HG03520 (cell line): Measurements from ENCODE around the gene DEFB124.
"Not testable (repeated sequence)": the region's sequence is repeated elsewhere in the genome, so short reads cannot be mapped to it uniquely, and the experiment has no call there.

Source experiments
- ATAC-seq: cut with Tn5 transposase; IDR thresholded peaks from one replicate; pipeline ENCODE4 v1.9.1; 2021; ENCODE audit warnings: mild to moderate bottlenecking, moderate library complexity; ENCODE audit not compliant: unreplicated experiment

DEFB124 gene

DNA sequence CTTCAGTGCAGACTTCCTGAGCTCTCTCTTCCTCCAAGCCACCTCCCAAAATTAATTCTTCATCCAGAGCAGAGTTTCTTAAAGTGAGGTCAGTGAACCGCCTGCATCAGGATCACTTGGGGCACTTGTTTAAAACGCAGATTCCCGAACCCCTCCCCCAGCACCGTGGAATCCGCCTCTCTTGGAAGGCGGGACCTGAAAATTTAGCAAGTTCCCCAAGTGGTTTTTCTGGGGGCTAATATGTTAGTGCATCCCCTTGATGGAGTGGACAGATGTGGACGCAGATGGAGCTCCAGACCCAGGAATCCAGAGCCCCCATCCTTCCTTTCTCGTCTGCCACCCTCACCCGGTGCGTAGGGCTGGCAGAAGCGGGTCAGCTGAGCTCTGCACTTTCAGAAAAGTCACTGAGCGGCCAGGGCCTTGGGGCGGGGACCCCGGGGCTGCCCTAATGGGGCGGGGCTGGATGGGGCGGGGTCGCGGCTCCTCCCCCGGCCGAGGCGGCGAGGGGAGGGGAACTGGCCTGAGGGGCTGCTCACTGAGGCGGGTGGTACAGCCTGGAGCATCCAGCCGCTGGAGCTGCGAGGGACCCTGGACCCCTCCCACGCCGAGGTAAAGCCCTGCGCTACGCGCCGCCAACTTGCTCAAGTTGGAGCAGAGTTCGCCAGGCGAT, at the start of gene DEFB124, which contains the start of gene REM1:
TSS of gene DEFB124 (minus strand) at position 370 of the 670 bp plus-strand sequence. CDS start 2,114 bp downstream, outside the sequence.
TSS of gene REM1 (plus strand) at position 531 of the 670 bp plus-strand sequence. CDS start 1,158 bp downstream, outside the sequence.
- no peak for ATAC-seq

GRCh38 chr20:31523361-31524283, 48.7 kb upstream of the DEFB124 start:
- no peak for ATAC-seq

DNA sequence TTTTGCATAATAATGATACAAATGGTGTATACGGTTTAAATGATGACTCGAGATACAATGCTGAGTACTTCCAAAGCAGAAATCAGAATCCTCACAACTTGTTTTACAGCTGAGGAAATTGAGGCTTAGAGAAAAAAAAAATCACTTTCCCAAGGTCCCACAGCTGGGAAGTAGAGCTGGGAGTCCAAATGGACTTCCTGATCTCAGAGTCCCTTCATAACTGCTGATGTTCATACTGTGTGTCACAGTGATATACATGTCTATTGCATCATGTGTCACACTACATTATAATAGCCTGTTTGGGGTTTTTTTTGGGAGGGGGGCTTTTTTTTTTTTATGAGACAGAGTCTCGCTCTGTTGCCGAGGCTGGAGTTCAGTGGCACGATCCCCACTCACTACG, 47.8 kb upstream of the DEFB124 start:
- no peak for ATAC-seq

- ATAC-seq: not testable (repeated sequence)
Measured at GRCh38 chr20:31521267-31521666, 46.3 kb upstream of the DEFB124 start.

GRCh38 chr20:31517373-31517772, 42.4 kb upstream of the DEFB124 start:
- ATAC-seq: no peak

DNA sequence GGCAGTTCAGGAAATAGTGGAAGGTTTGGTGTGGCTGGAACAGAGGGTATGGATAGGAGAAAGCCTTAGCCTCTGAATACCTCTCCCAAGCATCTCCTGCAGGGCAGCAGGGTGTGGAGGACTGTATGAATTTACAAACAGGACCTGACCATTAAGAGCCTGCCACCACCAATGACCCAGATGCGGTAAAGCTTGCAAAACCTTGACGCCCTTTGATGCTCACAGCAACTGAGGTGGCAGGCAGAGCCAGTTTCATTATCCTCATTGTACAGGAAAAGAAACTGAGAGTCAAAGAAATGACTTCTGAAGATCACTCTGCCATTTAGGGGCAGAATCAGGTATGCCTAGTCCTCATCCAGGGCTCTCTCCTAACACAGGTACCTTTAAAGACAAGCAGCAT, 41.7 kb upstream of the DEFB124 start:
- no peak for ATAC-seq

- no peak for ATAC-seq
Measured at GRCh38 chr20:31516166-31516565, 41.2 kb upstream of the DEFB124 start.

- ATAC-seq: no peak
Measured at GRCh38 chr20:31515775-31516107, 40.8 kb upstream of the DEFB124 start.

DNA sequence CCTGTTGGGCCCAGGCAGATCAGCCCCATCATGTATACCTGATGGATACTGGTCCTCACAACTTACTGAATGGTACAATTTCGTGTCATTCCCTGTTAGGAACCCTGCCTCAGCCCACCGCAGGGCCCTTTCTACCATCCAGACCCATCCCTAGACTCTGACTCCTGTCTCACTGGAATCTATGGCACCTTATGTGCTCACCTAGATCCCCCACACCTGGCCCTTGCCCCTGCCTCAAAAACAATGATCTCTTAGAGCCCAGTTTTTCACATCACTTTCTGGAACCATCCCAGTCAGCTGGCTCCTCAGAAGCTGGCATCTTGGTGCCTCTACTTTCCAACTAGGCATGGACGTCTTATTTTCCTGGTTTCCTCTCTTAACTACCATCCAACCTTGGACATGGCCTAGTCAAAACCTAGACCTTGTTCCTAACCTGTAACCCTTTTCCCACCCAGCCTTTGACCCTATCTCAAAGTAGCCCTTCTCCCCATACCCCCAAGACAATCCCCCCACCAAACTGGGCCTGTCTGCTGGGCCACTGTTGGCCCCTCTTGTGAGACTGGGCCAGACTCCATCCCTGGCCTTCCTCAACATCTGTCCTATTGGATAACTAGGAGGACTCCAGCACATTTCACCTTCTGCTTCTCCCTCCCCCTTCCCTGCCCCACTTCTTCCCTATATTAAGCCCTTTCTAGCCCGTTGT, 40.3 kb upstream of the DEFB124 start:
- ATAC-seq: no peak

DNA sequence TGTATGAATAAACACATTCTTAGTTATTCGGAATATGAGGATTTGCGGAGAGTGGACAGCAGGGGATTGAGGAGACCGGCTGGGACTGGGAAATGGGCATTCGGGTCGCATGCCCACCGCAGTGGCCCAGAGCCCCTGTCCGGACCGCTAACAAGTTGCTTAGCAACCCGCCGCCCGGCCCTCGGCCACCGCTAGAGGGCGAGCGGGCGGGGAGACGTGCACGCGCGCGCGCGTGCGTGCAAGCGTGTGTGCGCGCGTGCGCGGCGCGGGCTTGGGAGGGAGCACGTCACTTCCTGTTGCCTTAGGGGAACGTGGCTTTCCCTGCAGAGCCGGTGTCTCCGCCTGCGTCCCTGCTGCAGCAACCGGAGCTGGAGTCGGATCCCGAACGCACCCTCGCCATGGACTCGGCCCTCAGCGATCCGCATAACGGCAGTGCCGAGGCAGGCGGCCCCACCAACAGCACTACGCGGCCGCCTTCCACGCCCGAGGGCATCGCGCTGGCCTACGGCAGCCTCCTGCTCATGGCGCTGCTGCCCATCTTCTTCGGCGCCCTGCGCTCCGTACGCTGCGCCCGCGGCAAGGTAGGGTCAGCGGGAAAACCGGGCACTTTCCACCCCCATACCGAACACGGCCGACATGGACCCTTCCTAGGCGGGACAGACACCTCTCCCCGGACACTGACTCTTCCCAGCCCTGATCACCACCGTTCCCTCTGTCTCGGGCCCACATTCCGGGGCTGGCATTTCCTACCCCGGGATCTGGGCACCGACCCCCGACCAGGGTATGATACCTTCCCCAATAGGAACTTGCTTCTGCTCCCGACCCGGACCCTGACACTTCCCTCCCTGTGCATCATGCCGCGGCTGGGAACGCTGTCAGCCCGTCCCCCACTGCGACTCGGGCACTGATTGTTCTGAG, 39.5 kb upstream of the DEFB124 start, which contains the start of gene HM13:
TSS of gene HM13 (plus strand) at position 289 of the 918 bp plus-strand sequence. CDS start at position 399, 110 bp downstream.
- ATAC-seq: peak; percentile 86

DNA sequence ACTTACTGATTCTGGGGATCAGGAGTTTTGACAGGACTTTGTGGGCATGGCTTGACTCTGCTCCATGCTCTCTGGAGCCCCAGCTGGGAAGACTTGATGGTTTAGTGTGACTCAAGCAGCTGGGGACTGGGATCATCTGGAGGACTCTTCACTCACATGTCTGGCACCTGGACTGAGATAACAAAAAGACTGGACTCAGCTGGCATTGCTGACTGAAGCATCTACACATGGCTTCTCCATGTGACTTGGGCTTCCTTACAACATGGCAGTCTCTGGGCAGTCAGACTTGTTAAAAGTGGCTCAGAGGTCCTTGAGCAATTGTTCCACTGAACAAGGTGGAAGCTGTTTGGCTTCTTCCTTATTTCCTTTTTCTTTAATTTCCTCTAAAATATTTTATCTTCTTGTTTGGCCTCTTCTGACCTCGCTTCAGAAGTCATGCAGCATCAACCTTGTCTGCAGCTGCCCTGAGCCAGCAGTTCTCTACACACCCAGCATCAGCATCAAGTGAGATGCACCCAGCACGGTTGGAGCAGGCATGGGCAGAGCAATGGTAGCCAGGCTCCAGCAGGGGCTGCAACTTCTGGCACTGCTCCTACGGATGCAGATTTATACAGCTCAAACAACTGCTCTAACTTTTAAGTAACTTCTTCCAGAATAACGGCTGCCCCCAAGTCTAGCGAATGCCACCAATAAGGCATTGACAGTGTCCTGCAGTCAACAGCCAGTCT, 33.8 kb upstream of the DEFB124 start:
- ATAC-seq: no peak

- ATAC-seq: no peak
Measured at GRCh38 chr20:31505903-31506302, 31.0 kb upstream of the DEFB124 start.

- ATAC-seq: peak; percentile 97
Measured at GRCh38 chr20:31502884-31503673, 28.2 kb upstream of the DEFB124 start.

DNA sequence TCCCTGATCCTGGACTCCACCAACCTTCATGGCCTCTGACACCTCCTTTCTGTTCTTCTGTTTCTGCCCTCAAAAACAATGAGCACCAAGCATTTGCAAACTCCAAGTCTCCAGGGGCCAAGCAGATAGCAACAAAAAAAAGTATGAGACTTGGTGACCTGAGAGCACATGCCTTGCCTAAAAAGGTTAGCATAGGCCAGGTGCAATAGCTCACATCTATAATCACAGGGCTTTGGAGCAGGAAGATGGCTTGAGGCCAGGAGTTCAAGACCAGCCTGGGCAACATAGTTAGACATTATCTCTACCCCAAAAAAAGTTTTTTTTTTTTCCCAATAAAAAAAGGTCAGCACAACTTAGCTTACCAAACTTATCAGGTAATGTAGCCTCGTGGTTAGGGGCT, 25.6 kb upstream of the DEFB124 start:
- ATAC-seq: no peak

DNA sequence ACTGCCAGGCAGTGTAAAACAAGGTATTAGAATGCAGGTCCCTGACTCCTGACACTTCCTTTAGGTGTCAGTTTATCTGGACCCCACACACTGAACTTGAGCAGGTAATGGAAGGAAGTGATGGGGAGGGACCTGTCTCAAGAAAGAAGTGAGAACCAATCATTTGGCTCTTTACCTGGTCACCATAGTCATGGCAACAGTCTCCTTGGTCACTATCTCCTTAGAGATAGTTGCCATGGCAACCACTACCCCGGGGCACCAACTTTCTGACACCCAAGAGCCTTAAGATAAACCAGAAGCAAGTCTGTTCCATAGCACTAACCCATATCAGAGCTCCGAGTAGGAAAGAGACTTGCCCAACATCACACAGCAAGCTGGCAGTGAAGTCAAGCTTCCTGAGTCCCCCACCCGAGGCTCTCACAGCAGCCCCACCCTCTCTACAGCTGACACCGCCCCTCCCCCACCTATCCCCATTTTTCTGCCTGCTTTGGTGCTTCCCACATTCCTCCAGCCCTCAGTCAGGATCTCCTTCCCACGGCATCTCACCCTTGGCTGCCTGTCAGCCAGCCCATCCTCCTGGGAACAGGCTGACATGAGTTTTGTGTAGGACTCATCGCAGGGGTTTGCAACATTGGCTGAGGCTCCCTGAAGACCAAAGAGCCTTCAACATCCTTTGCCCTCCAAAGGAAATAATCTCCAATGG, 23.1 kb upstream of the DEFB124 start:
- no peak for ATAC-seq

GRCh38 chr20:31496761-31497295, 21.9 kb upstream of the DEFB124 start:
- no peak for ATAC-seq

DNA sequence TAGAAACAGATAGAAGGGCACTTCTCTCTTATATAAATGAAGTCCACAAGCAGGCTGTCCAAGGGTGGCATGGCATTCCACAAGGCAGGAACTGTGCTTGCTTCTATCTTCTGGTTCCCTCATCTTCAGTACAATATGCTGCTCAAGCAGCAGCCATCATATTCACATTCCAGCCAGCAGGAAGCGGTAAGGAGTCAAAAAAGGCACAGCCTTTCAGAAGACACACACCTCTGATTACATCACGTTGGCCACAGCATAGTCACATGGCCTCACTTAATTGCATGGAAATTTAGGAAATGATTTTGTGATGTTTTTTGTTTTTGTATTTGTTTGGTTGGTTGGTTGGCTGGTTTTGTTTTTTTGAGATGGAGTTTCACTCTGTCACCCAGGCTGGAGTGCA, 19.2 kb upstream of the DEFB124 start:
- no peak for ATAC-seq

DNA sequence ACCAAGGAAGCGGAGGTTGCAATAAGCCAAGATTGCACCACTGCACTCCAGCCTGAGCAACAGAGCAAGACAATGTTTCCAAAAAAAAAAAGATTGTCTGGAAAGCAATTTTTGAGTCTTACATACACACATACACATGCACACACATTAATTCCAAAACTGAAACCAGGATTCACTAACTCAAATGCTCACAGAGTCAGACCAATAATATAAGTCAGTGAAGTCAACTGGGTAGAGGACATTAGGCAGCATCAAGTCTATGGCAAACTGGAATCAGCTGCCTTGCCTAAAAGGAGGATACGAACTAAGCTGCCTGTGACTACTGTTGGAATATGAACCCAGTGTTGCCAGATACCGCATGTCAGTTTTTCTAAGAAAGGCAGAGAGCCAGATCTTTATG, 15.8 kb upstream of the DEFB124 start:
- ATAC-seq: no peak
